Measurements from ENCODE around the gene DUOX1.

DNA sequence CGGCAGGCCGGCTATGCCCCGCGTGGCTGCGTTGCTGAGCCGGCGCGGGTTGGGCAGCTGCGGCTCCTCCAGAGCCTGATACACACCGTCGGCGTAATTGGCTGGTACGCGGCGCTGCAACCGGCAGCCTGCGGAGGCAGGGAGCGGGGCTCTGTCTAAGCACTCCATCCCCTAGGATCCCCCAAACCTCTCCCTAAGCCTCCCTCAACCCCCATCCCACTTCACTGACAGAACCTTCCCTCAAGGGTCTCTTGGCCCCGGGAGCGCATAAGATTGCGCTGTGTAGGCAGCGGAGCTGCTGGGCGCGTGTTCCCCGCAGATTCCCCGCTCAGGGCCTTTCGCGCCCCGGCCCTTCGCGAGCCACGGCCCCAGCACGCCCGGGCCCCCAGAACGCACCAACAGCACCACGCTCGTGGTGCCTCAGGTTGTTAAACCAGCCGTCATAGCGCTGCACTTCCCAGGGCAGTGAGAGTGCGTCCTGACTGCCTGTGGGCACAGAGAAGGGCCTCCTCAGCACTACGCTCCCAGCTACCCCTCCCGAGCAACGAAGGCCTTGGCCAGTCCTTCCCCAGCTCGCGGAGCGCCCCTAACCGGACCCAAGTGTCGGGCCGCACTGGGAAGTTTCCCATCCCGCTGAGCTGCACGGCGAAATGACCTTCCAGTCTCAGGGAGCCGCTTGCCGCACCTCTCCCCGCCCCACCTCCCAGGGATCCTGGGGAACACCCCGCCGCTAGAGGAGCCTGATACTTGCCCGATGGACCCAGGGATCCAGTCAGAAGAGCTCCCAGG is 17.0 kb upstream of the DUOX1 start:
- TF ChIP-seq, protein P1, sequence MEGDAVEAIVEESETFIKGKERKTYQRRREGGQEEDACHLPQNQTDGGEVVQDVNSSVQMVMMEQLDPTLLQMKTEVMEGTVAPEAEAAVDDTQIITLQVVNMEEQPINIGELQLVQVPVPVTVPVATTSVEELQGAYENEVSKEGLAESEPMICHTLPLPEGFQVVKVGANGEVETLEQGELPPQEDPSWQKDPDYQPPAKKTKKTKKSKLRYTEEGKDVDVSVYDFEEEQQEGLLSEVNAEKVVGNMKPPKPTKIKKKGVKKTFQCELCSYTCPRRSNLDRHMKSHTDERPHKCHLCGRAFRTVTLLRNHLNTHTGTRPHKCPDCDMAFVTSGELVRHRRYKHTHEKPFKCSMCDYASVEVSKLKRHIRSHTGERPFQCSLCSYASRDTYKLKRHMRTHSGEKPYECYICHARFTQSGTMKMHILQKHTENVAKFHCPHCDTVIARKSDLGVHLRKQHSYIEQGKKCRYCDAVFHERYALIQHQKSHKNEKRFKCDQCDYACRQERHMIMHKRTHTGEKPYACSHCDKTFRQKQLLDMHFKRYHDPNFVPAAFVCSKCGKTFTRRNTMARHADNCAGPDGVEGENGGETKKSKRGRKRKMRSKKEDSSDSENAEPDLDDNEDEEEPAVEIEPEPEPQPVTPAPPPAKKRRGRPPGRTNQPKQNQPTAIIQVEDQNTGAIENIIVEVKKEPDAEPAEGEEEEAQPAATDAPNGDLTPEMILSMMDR (IDR thresholded peaks at IDR 0.05), result no peak
- no peak for TF ChIP-seq POLR2A (IDR thresholded peaks at IDR 0.05)
- no peak for TF ChIP-seq POLR2AphosphoS5 (IDR thresholded peaks at IDR 0.05)

Measured in sigmoid colon (tissue), 4 donors.